ENCODE data around the gene HERC2.

The HERC2 gene

DNA sequence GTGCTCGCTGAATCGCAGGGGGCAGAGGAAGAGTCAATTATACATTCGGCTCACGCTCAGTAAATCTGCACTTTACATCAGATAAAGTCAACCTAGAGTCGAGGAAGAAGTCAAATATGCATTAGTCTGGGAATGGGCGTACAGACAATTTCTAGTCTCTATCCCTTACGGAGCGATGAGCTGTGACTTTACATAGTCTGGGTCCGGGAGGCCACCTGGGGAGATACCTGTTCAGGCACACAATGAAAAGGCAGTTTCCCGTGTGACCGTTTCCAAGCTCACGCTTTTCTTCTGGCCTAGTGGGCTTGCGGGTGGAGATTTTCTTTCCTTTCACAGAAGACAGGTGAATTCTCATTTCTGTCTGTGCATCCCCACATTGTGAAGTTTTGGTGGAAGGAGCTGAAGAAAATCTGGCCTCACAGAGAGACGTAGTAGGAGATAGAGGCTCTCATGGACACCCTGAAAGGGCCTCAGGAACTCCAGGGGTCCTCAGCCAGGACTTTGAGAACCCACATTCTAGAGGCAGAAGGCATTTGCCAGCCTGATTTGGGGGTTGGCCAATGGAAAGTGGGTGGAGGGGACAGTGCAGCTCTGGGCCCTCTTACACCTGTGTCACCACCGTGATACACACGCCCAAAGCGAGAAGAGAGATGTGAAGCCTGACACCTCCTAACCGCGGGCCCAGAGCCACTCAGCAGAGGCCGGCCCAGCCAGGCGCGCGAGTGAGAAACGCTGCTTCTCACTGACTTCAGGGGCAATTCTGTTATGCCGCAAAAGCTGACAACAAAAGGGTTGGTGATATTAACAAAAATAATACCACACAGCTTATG lies 212.1 kb downstream of the HERC2 start:
- DNase-seq, result no peak

DNA sequence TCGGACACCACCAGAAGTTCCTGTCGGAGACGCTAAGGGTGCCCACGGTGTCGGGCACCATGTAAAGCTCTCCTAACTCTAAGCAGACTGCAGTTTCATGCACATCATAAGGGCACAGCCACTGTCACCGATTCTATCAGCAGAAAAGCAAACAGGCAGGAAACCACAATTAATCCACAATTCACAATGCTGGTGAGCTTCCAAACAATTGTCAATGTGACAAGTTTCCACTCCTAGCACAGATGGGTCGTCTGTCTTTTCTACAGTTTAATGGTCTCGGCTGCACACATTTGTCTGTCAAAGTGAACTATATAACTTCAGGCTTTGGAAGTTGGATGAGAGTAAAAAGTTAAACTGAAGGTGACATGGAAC lies 214.1 kb downstream of the HERC2 start:
- no peak for DNase-seq

DNA sequence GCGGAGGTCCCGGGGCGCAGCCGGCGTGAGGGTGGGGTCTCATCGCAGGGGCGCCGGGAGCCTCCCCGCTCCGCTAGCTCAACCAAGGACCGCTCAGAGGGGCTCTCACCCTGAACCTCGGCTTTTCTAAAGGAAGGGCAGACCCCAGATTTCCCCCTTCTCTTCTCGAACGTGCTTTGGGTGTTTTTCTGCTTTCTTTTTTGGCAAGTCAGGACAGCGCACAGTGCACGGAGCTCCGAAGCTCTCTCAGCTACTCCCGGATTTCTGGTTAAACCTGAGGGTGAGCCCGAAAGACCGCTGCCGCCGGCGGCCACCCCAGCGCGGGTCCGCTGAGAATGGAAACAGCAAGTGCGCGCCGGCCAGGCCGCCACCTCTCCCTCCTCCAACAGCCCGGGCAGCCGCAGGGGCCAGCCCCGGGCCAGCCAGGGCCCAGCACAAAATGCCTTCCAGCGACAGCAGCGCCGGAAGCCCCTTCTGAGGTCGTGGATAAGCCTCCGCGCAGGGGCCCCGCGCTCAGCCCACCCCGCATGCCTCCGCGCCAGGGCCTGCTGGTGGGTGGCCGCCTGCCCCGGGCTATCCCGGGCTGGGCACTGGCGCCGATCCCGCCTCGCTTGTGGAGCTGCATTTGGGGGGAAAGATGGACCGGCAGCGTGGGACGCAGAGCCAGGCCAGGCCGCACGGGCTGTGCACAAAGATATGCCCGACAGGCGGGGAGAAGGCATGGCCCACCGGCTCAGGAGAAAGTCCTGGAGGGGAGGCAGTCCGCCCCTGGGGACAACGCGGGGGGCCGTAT lies 214.7 kb downstream of the HERC2 start:
- no peak for DNase-seq

DNA sequence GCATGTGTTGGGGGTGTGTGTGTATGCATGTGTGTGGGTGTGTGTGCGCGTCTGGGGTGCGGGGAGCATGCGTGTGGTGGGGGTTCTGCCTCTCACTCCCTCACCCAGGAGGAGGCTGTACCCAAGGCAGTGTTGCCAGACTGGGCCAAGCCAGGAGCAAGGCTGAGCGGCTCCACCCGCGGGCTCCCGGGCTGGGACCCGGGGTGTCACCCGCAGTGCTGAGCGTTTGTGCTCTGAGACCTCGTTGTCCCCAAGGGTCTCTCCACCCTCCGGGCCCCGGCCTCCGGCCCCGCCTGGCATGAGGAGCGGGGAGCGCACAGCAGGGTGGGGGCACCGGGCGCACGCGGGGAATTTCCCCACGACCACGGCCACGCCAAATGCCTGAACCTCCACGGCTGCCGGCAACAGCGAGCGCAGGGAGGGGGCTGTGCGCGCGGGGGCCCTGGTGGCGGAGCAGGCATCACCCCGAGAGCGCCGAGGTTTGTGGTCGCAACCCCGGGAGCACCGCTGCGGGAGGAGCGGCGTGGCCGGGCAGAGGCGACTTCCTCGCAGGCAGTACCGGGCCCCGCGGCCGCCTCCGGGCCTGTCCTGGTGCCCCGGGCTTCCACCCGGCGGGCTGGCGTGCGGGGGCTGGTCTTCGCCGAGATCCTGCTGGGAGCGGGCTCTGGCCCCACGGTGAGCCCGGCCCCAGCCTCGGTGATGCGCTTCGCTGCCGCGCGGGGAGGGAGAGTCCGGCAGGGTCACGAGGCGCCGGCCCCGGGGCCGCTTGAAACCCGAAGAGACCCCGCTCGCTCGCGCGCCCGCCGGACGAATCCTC lies 215.5 kb downstream of the HERC2 start:
- DNase-seq, result peak in 1 of 2 experiments; percentile 5

DNA sequence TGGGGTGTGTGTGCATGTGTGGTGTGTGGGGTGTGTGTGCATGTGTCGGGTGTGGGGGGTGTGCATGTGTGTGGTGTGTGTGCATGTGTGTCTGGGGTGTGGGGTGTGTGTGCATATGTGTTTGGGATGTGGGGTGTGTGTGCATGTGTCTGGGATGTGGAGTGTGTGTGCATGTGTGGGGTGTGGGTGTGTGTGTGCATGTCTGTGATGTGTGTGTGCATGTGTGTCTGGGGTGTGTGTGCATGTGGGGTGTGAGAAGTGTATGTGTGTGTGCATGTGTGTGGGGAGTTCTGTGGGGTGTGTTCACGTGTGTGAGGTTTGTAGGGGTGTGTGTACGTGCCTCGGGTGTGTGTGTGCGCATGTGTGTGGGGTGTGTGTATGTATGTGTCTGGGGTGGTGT lies 216.2 kb downstream of the HERC2 start:
- no peak for DNase-seq

DNA sequence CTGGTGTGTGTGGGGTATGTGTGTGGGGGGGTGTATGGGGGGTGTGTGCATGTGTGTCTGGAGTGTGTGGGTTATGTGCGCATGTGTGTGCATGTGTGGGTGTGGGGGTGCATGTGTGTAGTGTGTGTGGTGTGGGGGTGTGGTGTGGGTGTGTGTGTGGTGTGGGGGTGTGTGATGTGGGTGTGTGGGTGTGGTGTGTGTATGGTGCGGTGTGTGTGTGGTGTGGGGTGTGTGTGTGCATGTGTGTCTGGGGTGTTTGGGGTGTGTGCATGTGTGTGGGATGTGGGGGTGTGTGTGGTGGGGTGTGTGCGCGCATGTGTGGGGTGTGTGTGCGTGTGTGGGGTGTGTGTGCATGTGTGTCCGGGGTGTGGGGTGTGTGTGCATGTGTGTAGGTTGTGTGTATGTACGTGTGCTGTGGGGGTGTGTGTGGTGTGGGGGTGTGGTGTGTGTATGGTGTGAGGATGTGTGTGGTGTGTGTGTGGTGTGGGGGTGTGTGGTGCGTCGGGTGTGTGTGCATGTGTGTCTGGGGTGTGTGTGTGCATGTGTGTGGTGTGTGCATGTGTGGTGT lies 216.7 kb downstream of the HERC2 start:
- no peak for DNase-seq

DNA sequence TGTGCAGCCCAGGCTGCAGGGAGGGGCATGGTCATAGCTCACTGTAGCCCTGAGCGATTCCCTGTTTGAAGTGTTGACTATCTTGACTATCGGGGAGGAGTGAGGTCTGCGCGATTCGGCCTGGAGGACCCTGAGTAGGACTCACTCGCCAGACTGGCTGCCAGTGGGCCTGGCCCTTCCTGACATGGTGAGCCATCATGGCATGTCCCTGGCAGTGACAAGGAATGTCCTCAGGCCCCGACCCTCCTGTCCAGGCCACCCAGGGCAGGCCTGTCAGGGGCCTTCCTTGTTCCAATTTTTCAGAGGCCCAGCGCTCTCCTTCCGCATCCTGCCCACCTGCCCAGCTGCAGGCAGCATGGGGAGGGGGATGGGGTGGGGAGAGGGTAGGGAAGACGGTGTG lies 217.7 kb downstream of the HERC2 start:
- no peak for DNase-seq

DNA sequence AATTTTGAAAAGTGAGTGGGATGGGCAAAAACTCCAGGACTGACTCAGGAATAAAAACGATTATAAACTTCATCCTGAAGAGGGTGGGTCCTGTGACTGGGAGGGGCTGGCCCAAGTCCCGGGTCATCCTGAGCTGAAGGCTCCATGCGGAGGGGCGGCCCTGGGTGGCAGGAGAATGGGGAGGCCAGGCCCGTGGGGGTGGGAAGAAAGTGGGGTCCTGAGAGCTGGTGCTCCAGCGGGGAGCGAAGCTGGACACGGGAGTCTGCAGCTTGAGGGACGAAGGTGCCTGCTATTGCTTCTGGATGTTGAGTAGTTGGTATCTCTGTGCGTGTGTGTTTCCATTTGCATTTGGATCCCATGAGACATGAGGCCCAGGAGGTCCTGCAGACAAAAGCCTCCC lies 218.1 kb downstream of the HERC2 start:
- DNase-seq, result no peak

DNA sequence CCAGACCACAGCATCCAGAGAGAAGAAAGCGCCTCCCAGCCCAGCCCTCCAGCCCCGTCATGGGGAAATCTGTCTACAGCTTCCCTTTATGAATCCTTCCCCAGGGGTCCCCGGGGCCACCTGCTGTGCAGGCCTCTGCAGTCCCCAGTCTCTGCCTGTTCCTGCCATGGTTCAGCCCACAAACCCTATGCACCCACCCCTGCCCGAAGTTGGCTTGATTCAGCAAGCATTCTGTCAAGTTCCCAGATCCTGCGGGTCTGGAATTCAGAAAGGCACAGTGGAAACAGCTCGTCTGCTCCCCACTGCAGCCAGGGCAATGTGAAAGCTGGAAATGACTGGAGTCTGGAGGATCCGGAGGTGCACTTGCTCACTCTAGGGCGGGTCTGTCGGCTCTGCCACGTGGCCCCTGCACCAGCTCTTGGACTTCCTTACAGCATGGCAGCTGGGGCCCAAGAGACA lies 220.0 kb downstream of the HERC2 start:
- DNase-seq, result no peak

DNA sequence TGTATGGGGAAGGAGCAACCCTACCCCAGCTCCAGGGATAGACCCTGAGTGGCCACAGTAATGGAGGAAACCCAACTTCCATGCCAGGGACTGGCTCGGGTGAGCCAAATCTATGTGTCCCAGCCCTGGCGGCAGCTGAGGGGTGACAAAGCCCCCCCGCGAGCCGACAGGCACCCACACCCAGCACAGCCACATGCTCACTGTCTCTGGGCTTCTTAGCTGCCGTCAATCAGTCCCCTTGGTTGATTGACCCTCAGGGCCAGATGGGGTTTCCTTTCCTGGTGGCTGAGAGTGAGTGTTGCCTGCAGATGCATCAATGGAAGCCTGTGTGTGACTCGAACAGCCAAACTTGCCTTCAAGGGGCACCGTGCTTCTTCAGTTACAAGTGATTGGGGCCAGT lies 220.8 kb downstream of the HERC2 start:
- no peak for DNase-seq

DNA sequence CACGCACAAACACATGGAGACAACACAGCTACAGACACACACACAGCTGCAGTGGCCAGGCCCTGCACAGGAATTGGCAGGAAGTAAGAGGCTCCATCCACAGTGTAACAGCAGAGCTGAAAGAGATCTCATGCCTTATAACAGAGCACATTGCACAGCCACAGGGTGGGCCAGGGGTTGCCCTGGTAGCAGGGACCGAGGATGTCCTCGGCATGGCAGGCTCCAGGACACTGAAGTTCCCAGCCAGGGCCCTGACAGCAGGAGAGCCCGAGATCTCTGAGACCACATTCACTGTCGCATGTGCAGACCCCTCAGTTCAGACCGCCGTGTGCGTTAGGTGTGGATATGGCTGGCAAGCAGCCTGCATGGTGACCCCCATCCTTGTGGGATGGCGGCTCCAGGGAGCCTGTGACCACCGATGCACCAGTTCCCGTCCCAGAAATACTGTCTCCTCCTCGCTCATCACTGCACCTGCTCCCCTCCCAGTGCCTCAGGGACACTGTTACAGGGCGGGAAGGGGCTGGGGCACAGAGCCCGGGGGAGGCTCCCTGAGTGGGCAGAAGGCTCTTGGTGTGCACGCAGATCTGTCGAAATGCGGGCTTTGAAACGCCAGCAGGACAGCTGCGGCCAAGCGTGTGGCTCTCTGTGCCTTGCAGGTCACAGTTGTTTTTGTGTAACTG lies 221.3 kb downstream of the HERC2 start:
- no peak for DNase-seq

DNA sequence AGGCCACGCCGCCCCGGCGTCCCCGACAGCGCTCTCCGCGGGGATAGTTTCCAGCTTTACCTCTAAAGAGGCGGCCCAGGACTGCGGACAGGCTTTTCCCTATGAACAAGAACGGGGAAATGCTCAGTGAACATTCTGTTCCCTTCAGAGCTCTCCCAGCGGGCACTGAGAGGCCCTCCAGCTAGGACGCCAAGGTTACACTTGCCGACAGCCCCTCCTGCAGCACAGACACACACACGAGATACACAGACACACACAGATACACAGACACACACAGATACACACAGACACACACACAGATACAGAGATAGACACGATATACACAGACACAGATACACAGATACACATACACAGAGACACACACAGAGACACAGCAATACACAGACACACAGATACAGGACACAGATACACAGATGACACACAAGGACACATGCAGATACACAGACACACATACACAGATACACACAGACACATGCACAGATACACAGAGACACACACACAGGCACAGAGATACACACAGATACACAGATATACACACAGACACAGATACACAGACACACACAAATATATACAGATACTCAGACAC lies 222.3 kb downstream of the HERC2 start:
- no peak for DNase-seq

DNA sequence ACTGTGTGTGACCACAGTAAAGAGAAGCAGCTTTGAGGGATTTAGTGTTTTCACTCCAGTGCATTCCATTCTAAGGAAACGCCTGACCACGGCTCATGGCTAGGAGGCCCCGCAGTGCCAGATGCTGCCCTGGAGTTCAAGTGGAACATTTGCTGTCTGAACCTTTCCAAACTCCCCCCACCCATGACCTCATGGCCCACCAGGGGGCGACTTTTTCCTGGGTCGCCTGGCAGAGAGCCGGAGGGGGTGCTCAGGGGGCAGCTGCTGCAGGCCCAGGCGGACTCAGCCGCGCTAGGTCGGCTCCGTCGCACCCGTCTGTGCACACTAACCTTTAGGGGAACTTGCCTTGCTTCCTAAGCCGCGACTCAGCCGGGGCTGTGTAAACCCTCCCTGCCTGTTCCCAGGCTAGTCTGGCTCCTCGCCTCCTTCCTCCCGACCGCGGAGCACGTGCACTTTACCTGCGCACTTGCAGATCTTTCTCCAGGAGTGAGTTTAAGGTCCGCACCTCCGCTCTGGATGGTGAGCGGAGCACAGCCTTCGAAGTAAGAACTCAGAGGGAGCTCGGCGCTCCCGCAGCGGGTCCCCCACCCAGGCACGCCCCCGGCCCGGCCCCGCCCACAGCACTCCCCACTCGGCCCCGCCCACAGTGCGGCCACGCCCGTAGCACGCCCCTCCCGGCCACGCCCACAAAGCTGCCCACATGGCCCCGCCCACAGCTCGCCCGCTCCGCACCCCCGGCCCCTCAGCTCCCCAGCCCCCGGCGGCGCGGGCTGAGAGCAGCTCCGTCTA lies 223.0 kb downstream of the HERC2 start, which contains the start of gene OCA2:
Gene OCA2, minus strand, starts transcription at position 550 of the 789 bp plus-strand sequence. CDS start 17,441 bp downstream, outside the sequence.
- DNase-seq, result peak; percentile 90 to 94

DNA sequence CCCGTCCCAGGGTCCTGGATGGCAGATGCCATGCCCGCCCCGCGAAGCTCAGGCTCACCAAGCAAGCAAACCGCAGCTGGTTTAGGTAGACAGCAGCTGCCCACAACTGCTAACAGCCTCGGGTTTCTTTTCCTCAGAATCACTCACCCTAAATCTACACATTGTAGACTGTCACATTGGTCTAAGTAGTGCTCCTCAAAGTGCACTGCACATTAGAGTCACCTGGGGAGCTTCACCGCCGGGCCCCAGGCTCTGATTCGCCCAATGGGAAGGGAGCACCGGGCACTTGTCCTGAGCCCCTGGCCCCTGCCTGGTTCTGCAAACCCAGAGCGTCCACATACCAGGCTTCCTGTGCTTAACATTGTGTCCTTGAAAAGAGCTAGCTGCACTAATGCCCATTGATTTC lies 223.6 kb downstream of the HERC2 start:
- peak in 1 of 2 experiments; percentile 62 for DNase-seq

DNA sequence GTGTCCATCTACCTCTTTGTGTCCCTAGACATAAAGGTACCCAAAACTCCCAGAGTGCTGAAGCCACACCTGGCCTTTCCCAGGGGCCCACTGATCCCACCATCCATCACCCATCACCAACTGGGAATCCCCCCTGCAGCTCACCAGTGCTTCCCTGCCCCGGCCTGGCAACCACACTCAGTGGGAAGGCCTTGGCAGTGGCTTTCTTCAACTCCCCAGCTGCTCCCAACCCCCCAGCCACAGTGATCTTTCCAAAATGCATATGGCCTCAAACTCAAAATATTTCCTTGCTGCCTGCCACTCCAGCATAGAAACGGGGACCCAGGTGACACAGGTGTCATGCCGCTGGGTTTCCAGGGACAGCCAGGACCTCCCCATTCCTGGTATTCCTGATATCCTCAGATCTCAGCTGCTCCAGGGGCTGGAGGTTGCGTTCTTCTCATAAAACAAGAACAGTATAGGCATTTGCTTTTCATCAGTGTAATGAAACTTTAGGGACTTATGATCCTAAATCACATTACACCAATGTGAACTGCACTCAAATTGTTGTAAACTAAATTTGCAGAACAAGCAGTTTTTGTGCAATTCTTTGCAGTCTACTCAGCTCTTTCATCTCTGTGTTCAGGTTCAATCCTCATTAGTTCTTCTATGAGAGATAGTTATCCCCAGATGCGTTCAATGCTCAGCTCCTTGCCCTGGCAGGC lies 224.2 kb downstream of the HERC2 start:
- no peak for DNase-seq

DNA sequence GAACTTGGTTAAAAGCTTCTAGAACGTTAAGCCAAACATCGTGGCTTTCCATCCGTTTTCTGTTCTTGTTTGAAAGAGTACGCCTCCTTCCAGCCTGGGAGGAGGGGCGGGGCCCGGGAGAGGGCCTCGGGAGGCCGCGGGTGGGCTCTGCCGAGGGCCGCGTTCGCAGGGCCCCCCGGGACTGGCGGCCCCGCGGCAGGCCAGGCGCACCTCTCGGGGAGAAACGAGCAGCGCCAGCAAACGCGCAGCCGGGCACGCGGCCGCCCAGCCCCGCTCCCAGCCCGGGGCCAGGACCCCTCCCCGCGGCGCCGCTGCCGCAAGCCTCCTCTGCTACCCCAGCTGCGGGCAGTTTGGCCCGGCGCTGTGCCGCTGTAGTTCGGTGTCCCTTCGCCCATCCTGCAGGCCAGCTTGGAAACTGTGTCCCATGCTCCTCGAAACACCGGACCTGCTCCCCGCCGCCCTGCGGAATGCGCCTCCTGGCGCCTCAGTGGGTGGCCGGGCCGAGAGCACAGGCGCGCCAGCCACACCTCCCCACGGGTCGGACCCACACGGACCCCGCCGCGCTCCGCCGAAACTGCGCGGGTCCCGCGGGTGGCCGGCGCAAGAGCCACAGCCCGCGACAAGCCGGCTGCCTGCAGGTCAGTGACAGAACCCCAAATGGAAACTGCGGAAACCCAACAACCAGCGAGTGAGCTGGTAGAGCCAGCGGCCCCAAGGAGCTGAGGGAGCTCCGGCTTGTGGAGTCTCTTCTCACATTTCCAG lies 225.1 kb downstream of the HERC2 start:
- DNase-seq, result peak in 1 of 2 experiments; percentile 59

DNA sequence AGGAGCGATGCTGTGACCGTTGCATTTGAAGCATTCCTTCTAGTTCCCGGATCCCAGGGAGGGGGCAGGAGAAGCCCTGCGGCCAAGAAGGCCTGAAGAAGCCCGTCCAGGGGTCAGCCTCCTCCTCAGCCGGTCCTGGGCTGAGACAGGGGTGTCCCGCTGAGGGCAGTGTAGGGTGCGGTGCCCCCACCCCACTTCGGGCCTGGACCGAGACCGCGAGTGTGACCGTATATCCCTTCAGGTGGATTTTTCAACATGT lies 225.6 kb downstream of the HERC2 start:
- no peak for DNase-seq

DNA sequence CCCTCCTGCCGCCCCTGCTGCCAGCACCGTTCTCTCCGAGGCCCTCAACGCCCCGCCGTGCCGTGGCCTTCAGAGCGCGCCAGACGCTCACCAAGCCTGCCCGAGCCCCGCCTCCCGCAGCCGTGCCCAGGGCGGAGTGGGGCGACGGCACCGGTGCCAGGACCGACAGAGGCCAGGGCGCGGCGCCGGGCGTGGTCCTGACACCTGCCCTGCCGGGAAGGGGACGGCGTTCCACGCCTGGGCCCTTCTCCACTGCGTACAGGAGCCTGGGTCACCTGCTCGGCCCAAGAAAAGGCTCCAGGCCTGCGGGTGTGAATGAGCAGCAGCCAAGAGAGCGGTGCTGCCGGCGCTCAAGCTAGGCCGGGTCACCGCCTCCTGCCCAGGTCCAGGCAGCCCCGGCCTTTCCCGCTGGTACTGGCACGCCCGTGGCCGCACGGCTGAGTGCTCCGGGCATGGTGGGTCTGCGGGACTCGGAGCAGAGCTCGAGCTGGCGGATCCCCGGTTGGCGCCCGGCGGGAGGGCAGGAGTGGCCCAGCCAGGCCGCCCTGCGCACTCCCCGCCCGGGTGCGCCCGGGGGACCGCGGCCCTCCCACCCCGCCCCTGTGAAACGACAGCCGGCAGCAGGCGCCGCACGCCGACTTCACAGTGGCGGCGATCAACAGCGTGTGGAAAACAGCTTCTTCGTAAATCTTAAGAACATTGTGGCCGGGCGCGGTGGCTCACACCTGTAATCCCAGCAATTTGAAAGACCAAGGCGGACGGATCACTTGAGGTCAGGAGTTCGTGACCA lies 227.1 kb downstream of the HERC2 start:
- DNase-seq, result peak in 1 of 2 experiments; percentile 56

Data from NCI-H524 (cell line).